ENCODE measurements around the gene AQP2.

The AQP2 gene, protein sequence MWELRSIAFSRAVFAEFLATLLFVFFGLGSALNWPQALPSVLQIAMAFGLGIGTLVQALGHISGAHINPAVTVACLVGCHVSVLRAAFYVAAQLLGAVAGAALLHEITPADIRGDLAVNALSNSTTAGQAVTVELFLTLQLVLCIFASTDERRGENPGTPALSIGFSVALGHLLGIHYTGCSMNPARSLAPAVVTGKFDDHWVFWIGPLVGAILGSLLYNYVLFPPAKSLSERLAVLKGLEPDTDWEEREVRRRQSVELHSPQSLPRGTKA

DNA sequence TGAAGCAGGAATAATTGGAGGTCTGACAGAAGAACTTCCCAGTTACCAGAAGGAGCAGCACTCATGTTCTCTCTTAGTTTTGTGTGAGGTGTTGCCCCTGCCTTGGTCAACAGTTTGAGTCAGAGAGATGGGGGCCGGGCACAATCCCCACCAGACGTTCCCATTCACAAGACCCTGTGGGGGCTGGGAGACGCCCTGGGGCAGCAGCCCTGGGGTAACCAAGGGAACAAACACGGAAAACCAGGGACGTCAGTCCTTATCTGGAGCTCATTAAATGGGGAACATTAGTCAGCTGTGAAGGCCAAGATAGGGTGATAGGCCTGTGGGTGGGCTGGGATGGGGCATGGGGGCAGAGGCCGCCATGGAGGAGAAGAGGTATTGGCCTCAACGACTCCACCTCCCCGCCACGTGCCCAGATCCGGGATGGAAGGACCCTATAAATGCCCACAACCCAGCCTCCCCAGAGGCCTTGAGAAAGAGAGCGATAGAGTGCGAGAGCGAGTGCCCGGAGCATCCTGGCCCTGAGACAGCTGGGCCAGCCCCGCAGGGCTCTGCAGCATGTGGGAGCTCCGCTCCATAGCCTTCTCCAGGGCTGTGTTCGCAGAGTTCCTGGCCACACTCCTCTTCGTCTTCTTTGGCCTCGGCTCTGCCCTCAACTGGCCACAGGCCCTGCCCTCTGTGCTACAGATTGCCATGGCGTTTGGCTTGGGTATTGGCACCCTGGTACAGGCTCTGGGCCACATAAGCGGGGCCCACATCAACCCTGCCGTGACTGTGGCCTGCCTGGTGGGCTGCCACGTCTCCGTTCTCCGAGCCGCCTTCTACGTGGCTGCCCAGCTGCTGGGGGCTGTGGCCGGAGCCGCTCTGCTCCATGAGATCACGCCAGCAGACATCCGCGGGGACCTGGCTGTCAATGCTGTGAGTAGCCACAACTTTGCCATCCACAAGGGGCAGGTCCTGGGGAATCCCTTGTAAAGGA is at the start of gene AQP2:
Gene AQP2 (plus strand): TSS at position 465 of the 979 bp plus-strand sequence. CDS start 94 bp downstream, at position 559.
- no peak for DNase-seq (ENCODE audit: low read depth, low spot score)

DNA sequence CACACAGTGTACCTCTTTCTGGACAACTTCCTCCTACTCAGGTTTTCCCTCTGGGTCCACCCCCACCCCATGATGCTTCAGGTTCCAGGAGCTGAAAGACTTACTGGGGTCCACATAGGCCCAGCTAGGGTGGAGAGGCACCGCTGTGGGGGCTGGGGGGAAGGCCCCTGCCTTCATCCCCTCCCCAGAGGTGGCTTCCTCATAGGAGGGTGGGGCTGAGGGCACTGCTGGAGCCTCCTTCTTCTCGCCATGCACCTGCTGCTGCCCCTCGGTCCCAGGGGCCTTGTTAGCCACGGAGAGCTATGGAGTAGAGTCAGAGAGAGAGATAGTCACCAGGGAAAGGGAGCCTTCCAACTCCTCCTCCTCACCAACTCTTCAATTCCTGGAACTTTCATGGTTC is 49.5 kb upstream of the AQP2 start:
- no peak for DNase-seq (ENCODE audit: low read depth, low spot score)

DNA sequence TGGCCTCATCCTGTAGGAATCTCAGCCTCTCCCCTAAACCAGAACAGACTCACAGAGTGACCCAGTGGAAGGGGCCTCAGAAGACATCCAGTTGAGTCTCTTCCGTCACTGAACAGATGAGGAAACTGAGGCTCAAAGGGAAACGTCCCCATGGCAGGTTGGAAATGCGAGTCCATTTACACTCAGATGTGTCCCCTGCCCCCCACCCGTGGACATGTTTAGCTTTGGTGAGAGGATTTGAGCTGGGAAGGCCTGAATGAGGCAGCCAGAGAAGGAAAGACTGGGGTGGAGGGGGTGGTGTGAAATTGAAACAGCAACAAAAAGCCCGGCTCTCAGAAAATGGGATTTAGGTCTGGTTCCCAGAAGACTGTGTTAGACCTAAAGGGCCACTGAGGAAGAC is 48.6 kb upstream of the AQP2 start:
- no peak for DNase-seq (ENCODE audit: low read depth, low spot score)

DNA sequence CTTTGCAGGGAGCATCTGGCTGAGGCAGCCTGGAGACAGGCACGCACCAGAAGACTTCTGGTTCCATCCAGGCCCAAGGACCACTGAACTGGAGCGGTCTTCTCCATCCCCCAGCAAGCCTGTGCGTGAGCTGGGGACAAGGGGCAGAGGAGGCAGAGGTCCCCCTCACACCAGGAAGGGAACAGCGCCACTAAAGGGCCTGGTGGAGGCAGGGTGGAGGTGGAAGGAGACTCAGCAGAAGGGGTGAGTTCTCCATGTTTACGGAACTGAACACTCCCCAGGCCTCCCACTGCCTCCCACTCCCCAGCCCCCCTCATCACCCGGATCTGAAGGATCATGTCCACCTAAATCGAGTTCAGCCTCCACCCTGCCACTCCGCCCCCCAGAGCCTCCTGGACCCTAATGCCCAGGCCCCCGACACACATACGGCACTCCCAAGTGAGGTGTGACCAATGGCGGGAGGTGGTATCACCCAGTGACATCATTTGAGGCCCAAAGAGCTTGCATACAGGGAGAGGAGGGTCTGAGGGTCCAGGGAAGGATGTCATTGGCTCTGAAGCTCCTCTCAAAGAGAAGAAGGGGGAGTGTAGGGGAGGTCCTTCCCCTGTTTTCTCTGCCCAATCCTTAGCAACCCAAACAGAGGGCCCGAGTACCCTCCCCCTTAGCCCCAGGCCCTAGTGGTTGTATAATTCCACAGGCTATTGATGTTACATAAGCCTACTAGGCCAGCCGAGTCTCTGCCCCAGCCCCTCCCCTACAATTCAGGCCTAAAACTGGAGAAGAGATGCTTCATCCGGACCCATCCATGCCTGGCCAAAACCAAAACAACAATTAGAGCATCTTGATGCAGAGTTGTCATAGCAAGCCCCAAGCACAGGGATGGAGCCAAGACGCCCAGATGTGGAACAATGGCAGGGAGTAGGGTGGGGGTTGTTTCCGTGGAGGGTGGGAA is 47.9 kb upstream of the AQP2 start:
- DNase-seq (ENCODE audit: low read depth, low spot score) = no peak

DNA sequence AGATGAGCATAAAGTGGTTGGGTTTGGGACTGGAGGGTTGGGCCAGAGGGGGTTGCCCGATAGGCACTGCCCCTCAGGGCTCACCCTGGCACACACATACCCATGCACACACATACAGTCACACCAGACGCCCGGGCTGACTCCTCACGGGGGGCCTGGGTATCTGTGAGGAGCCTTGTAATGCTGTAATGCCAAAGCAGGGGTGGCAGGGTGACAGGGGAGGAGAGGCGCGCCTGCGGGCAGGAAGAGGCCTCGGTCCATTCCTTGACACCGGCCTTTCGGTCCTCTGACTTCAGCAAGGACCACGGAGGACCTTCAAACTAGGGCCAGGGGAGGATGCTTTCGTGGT is 47.2 kb upstream of the AQP2 start:
- no peak for DNase-seq (ENCODE audit: low read depth, low spot score)

DNA sequence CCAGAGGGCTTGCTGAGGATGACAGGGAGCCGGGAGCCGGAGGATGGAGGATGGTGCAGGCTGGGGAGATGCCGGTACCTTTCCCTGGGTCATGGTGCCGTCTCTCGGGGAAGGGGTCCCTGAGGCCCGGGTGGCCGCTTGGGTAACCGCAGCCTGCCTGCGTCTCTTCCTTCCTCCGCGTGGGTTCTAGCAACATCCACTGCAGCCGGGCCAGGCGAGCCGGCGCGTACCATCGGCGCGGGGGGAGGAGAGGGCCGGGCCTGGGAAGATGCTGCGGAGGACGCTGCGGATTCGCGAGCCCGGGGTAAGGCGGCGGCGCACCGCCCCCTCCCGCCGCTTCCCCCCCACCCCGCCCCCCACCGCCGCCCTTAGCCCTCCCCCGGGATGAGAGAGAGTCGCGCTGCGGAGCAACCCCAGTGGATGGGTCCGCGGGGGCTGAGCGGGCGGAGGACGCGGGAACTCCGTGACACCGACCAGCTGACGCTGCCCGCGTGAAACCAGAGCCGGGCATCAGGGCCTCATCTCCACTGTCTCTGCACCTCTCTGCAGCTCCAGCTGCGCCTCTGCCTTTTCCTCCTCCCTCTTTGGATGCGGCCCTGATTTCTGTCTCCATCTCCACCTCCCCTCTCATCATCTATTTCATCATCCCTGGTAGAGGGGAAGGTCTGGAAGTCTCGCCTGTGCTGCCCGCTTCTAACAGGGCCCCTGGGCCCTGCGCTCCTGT is 46.7 kb upstream of the AQP2 start, which contains the start of gene FAIM2:
Gene FAIM2 (minus strand): TSS at position 201 of the 724 bp plus-strand sequence. CDS start 108 bp downstream, at position 93.
- DNase-seq (ENCODE audit: low read depth, low spot score) = no peak

DNA sequence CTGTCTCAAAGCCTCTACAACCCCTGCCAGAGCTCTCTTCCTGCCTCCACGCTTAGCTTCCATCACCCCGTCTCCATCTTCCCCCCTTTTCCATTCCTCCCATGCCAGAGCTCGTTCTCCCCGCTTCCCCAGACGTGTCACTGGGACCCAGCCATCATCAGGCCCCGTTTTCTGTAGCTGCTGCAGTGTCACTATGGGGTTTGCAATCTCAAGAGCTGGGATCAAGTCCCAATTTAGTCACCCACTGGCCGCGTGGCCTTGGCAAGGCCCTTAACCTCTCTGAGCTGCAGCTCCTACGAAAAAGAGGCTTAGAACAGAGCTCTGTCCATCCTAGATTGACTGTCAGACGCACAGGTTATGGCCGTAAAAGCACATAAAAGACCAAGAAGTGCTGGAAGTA is 45.9 kb upstream of the AQP2 start:
- DNase-seq (ENCODE audit: low read depth, low spot score) = no peak

DNA sequence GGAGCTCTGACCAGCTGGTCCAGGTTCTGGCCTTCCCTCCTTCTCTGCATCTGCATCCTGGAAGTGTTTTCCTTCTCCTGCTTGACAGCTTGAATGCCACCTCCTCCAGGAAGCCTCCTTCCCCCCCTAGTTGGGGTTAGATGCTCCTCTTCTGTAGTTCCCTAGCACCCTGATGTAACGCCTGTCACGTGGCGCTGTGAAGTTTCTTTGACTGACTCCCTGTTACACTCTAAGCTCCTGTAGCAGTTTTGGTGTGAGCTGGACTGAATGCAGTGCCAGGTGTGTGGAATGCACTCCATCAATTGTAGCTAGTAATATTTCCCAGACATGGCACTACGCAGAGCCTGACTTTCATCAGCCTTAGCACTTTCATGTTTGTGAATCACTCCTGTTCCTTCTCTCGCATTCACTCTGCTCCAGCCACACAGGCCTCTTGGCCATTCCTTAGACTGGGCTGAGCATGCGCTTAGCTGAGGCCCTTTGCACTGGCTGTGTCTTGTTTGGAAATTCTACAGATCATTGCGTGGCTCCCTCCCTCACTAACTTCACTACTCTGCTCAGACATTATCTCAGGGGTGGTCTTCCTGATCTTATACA is 44.7 kb upstream of the AQP2 start:
- no peak for DNase-seq (ENCODE audit: low read depth, low spot score)

DNA sequence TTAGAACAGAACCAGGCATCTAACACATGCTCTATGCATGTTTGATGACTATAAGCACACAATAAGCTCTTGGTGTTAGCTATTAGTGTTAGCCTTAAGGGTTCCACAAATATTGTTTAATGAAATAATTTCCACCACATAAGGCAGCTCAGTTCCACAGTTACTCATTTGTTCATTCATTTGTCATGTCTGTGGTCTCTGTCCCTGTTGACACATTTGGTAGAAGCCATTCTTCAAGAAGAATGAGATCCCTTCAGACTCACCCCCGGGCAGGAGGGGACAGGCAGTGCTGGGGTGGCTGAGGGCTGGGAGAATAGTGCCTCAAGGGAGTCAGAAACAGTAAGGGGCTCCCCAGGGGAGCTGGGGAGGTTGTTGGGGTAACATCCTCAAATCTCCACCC is 43.2 kb upstream of the AQP2 start:
- DNase-seq (ENCODE audit: low read depth, low spot score) = no peak

DNA sequence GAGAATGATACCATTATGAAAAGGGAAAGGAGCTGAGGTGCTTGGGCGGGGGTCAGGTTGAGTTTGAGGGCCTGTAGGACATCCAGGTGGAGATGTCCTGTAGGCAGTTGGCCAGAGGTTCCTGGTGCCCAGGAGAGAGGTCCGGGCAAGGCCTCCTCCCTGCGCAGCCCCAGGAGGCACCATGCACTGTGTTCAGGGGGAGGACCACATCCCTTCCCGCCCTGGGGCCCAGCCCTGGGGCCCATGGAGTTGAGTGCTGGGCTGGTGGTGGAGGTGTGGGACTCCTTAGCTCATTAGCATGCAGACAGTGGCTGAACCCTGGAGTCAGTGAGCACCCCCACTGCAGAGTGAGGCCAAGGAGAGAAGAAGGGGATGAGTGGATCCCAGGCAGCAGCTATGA is 41.2 kb upstream of the AQP2 start:
- no peak for DNase-seq (ENCODE audit: low read depth, low spot score)

DNA sequence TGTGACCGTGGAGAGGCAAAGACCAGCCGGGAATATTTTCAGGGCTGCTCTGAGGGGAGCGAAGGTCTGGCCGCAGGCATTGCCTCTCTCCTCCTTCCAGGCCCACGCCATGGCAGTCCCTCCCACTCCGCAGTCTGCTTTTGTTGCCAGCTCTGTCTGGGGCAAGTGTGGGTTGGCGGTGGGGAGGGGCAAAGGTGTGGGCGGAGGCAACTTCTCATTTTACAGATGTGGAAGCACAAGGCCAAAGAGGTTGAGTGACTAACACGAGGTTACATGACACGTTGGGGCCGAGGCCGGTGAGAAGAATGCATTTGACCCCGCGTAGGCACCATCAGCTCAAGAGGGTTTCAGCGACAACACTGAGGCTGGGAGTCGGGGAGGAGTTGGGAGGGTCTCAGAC is 40.7 kb upstream of the AQP2 start:
- no peak for DNase-seq (ENCODE audit: low read depth, low spot score)

DNA sequence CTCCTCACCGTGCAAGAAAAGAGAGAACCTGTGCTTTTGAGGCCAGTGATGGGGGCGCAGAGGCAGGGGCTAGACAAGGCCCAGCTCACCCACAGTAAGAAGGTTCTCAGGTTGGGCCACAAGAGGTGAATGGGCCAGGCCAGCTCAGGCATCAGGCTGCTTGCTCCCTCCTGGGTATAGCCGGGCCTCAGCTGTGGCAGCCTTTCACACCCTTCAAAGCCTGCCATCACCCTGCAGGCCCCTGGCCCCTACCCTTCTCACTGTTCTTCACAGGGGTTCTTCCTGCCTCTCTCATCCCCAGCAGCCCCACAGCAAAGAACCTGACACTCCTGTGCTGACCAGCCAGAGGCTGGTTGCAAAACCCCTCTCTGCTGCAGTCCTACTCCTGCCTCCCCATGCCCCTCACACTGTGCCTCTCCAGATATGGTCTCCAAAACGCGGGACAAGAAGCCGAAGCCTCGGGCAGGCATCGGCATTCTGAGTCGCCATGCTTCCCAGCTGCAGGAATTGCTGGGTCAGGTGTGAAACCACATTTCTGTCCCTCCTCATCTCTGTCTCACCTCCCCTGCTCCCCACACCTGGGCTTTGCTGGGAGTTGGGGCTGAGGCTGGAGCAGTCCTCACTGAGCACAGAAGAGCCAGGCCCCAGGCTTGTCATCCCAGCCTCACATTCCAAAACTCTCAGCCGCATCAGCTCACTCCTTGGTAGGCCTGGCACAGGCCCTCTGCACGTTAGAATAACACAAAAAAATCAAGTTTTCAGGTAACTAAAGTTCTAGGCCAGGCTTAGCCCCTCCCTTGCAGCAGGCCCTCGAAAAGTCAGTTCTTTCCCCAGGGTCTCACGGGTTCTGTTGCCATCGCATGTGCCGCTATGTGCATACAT is 40.0 kb upstream of the AQP2 start:
- DNase-seq (ENCODE audit: low read depth, low spot score) = no peak

DNA sequence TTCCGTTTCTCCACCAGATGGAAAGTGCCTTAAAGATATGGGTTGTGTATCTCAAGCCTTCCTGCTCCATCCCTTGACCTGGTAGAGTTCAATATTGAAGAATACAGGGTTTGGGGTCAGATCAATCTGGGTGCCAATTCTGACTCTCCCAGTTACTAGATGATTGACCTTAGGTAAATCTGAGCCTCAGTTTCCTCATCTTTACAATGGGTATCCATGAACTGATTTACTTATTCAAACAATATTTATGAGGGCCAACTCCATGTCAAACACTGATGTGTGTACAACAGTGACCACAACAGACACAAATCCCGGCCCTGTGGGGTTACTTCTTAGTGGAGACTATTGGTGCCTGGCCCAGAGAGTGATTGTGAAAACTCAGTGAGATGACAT is 39.3 kb upstream of the AQP2 start:
- no peak for DNase-seq (ENCODE audit: low read depth, low spot score)

DNA sequence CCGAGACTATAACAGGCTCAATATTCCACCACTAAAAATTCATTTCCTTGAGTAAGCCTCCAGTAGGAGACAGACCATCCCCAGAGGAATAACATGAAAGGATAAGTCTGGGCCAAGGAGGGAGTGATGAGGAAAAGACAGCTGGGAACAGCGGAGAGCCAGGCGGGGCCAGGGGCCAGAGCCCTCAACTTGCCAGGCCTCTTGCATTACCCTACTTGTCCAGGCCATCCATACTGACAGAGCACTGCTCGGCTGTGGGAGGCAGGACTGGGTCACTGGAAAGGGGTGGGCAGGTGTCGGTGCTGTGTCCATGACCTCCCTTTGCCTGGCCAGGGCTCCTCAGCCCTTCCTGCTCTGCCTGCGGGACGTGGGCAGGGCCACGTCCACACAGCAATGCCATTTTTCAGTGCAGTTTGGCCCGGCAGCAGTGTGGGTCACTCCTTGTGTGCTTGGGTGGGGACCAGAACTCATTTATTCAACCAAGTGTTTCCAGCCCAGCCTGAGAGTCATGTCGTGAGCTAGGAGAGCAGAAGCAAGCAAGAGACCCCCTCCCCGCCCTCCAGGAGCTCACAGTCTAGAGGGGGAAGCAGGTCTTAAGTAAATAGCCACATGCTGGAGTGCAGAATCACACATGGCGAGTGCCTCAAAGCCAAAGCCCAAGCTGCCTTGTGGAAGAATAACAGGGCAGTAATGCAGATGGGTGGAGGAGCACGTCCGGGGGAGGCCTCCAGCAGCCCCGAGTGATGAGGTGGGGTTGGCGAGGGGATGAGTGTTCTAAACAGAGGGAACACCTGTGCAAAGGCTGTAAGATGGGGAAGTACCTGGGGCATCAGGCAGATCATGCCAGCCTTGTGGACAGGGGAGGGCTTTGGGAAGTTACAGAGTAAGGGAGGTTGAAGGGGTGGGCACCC is 37.9 kb upstream of the AQP2 start:
- DNase-seq (ENCODE audit: low read depth, low spot score) = no peak

DNA sequence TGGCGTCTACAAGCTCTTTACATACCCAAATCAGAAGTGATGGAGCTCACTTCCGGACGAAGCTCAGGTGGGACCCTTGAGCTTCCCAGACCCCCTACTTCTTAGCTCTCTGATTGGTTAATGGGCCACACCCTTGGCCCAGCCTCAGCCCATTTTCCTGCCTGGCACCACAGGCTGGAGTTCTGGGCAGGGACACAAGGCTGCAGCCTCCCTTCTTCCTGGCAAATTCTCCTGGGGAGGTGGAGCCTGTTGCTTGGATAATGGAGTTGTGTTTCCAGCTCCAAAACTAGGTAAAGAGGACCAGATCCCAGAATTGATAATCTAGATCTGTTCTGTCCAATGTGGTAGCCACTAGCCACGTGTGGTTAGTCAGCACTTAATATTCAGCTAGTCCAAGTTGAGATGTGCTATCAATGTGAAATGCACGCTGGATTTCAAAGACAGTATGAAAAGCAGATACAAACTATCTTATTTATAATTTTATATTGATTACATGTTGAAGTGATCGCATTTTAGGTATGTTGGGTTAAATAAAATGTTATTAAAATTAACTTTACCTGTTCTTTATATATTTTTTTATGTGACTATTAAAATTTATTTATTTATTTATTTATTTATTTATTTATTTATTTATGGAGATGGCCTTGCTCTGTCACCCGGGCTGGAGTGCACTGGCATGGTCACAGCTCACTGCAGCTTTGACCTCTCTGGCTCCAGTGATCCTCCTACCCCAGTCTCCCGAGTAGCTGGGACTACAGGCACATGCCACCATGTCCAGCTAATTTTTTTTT is 34.2 kb upstream of the AQP2 start:
- no peak for DNase-seq (ENCODE audit: low read depth, low spot score)

DNA sequence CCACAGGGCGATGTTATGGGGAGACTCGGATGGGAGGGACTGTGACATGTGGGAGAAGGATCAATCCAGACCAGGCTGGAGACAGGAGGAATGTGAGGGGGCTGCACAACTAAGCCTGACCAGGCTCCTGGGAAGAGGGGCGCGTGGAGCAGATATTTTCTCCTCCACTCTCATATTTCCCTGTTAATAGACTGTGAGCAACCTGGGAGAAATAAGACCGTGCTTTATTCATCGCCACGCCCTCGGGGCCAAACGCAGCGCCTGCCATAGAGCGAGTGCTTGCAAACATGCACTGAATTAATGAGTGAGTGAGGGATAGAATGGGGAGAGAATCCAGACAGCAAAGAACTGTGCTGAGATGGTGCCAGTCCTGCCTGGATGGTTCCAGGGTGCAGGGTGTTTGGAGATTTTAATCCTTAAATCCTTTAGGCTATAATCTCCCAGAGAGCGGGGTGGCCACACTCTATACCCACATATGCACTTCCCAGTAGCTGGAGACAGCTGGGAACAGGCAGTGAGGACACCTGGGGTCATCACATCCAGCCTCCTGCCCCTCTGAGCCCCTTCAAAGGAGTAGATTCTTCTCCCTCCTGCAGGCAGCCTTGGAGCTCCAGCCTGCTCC is 33.3 kb upstream of the AQP2 start:
- DNase-seq (ENCODE audit: low read depth, low spot score) = no peak

DNA sequence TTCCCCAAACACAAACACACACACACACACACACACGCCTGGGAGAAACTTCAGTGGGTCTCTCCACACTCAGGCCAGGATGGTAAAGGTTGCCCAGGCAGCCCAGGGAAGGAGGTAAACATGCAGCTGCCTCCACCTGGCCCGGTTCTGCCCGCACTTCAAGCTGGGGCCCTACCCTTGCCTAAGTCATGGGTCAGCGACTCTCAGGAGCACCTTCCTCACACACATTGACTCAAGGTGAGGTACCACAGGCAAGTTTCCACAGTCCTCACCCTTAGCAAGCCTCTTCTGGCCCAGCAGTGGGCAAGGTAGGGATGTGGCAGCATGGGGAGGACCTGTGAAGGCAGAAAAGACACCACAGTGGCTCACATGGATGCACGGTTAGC is 32.8 kb upstream of the AQP2 start:
- DNase-seq (ENCODE audit: low read depth, low spot score) = no peak
